C4-2B (cell line): ENCODE data around the gene PPCDC.

Source experiments
- ZFX ChIP-seq: fragments of 450-650 bp; IDR thresholded peaks from 2 replicates; pipeline ENCODE4 v1.6.1; 2017
- TF ChIP-seq, protein P1 (sequence below): fragments of 450-650 bp; conservative IDR thresholded peaks from 2 replicates; pipeline ENCODE4 v1.5.1; 2017; ENCODE audit warnings: mild to moderate bottlenecking

DNA sequence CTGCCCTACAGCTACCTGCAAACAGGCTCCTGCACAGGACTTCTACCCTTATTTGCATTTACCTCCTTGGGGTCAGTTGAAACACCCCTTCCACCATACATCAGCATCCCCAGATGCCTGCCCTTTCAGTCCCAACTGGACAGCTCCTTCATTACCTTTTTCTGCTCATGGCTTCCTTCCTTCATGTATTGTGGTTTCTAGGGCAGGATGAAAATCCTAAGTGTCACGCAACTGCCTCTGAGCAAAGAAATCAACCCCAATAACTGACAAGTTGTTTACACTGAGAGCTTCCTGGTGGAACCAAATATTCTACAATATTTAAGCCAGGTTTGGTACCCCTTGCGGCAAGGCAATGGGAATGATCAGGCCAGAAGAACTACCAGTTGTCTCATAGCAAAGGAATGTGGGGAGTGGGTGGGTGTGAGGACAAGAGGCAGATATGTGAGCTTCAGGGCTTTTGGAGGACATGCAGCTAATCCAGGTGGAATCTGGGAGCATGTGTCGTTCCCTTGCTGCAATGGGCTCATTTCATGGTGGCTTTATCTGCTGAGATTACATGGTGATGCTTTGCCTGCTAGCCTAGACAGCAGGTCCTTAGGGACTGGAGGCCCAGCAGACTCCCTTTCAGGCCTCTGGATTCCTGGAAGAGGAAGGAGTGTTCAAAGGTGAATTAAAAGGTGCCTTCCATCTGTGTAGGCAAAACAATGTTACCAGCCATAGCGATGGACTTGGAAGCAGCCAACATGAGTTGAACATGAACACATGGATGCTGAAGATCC, 34.9 kb downstream of the PPCDC start:
- TF ChIP-seq, protein P1, sequence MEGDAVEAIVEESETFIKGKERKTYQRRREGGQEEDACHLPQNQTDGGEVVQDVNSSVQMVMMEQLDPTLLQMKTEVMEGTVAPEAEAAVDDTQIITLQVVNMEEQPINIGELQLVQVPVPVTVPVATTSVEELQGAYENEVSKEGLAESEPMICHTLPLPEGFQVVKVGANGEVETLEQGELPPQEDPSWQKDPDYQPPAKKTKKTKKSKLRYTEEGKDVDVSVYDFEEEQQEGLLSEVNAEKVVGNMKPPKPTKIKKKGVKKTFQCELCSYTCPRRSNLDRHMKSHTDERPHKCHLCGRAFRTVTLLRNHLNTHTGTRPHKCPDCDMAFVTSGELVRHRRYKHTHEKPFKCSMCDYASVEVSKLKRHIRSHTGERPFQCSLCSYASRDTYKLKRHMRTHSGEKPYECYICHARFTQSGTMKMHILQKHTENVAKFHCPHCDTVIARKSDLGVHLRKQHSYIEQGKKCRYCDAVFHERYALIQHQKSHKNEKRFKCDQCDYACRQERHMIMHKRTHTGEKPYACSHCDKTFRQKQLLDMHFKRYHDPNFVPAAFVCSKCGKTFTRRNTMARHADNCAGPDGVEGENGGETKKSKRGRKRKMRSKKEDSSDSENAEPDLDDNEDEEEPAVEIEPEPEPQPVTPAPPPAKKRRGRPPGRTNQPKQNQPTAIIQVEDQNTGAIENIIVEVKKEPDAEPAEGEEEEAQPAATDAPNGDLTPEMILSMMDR, result no peak
- no peak for TF ChIP-seq ZFX
